Endodermal cell (in vitro differentiated cells): ENCODE measurements around the gene SLC52A3. TPM values are rescaled to one million over a fixed set of nuclear protein-coding genes. Genes with fewer than 3 reads are reported as not detected.
"Not testable (repeated sequence)": the region's sequence is repeated elsewhere in the genome, so short reads cannot be mapped to it uniquely, and the experiment has no call there.

Experiments used
- DNase-seq: peaks from one replicate; pipeline ENCODE4 v3.0.0-alpha.2; 2017
- H3K27ac ChIP-seq: 2 replicates; pipeline ENCODE4 v1.5.1; 2013; ENCODE audit warnings: mild to moderate bottlenecking, low read depth, low read length, moderate library complexity
- H3K27me3 ChIP-seq: 2 replicates; pipeline ENCODE4 v1.6.1; 2013; ENCODE audit warnings: mild to moderate bottlenecking, low read length, moderate library complexity; ENCODE audit not compliant: insufficient read depth, control insufficient read depth, poor library complexity, severe bottlenecking
- H3K36me3 ChIP-seq: 2 replicates; pipeline ENCODE4 v1.7.0; 2013; ENCODE audit warnings: mild to moderate bottlenecking, low read length, moderate library complexity; ENCODE audit not compliant: control insufficient read depth, insufficient read depth
- H3K4me1 ChIP-seq: one replicate; pipeline ENCODE4 v1.7.0; 2013; ENCODE audit warnings: low read length; ENCODE audit not compliant: control insufficient read depth, insufficient read depth
- H3K4me3 ChIP-seq: 2 replicates; pipeline ENCODE4 v1.5.1; 2013; ENCODE audit warnings: mild to moderate bottlenecking, low read length, moderate library complexity
- H3K9ac ChIP-seq: 2 replicates; pipeline ENCODE4 v1.6.1; 2013; ENCODE audit warnings: mild to moderate bottlenecking, low read length, moderate library complexity; ENCODE audit not compliant: poor library complexity, severe bottlenecking; ENCODE audit errors: extremely low read depth
- H3K9me3 ChIP-seq: 2 replicates; pipeline ENCODE4 v1.6.1; 2013; ENCODE audit warnings: mild to moderate bottlenecking, low read length, moderate library complexity; ENCODE audit not compliant: control insufficient read depth
- H3K27ac Mint-ChIP-seq: 2 replicates; pipeline ENCODE4 v1.8.0; 2020; ENCODE audit warnings: mixed read lengths
- H3K27me3 Mint-ChIP-seq: 2 replicates; pipeline ENCODE4 v1.8.0; 2021; ENCODE audit warnings: mild to moderate bottlenecking, mixed read lengths; ENCODE audit not compliant: insufficient read depth
- H3K36me3 Mint-ChIP-seq: 2 replicates; pipeline ENCODE4 v1.8.0; 2020; ENCODE audit warnings: low read depth, mixed read lengths
- H3K4me1 Mint-ChIP-seq: 2 replicates; pipeline ENCODE4 v1.8.0; 2020; ENCODE audit warnings: mixed read lengths
- H3K4me3 Mint-ChIP-seq: 2 replicates; pipeline ENCODE4 v1.8.0; 2020; ENCODE audit warnings: mild to moderate bottlenecking, moderate library complexity, mixed read lengths
- H3K9me3 Mint-ChIP-seq: 2 replicates; pipeline ENCODE4 v1.8.0; 2020; ENCODE audit warnings: mild to moderate bottlenecking, mixed read lengths
- WGBS, 2 experiments: methylation state at CpG; one replicate each; pipeline versions ENCODE4 v1.1.5 to v1.1.7; 2013; ENCODE audit warnings: missing lambda C conversion rate in 2 of 2, mixed read lengths in 1 of 2; ENCODE audit not compliant: insufficient coverage in 1 of 2, insufficient read length in 1 of 2; 5-methylcytosine and 5-hydroxymethylcytosine counted together
- total RNA-seq, 2 donors: library from RNA; stranded (reverse); fragmentation: NEBNext Ultra II Directional in 1 of 2; extraction: Animal tissue kit (Norgen Biotek cat#: 25700) in 1 of 2; gene quantifications; 2 replicates in 1 of 2; 3 replicates in 1 of 2; pipeline ENCODE4 v1.2.1, GENCODE V29; 2021
- TF ChIP-seq, protein P1 (sequence below): fragments of 200-600 bp; sonication (generic); conservative IDR thresholded peaks from 2 replicates; pipeline ENCODE4 v1.5.0; 2021; ENCODE audit warnings: antibody characterized with exemption, mild to moderate bottlenecking

Gene SLC52A3
- total RNA-seq, 2 donors from 2014 or later = 3.1 to 5.7 TPM

DNA sequence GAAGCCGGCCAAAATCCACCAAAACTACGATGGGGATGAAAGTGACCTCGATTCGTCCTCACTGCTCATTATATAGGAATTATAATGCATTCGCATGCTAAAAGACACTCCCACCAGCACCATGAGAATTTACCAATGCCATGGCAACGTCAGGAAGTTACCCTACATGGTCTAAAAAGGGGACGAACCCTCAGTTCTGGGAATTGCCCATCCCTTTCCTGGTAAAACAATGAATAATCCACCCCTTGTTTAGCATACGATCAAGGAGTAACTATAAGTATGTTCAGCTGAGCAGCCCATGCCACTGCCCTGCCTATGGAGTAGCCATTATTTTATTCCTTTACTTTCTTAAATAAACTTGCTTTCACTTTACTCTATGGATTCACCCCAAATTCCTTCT, 45.1 kb upstream of the SLC52A3 start:
- TF ChIP-seq, protein P1, sequence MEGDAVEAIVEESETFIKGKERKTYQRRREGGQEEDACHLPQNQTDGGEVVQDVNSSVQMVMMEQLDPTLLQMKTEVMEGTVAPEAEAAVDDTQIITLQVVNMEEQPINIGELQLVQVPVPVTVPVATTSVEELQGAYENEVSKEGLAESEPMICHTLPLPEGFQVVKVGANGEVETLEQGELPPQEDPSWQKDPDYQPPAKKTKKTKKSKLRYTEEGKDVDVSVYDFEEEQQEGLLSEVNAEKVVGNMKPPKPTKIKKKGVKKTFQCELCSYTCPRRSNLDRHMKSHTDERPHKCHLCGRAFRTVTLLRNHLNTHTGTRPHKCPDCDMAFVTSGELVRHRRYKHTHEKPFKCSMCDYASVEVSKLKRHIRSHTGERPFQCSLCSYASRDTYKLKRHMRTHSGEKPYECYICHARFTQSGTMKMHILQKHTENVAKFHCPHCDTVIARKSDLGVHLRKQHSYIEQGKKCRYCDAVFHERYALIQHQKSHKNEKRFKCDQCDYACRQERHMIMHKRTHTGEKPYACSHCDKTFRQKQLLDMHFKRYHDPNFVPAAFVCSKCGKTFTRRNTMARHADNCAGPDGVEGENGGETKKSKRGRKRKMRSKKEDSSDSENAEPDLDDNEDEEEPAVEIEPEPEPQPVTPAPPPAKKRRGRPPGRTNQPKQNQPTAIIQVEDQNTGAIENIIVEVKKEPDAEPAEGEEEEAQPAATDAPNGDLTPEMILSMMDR = no peak

DNA sequence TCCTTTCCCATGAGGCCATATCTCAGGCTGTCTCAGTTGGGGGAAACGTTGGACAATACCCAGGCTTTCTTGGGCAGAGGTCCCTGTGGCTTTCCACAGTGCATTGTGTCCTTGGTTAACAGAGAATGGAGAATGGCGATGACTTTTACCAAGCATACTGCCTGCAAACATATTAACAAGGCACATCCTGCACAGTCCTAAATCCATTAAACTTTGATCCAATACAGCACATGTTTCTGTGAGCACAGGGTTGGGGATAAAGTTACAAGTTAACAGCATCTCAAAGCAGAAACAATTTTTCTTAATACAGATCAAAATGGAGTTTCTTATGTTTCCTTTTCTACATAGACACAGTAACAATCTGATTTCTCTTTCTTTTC, 44.1 kb upstream of the SLC52A3 start:
- H3K4me3 Mint-ChIP-seq, H3K36me3 Mint-ChIP-seq, H3K36me3 ChIP-seq, DNase-seq, H3K4me1 ChIP-seq, H3K27ac ChIP-seq, H3K27me3 ChIP-seq, H3K4me3 ChIP-seq, H3K27me3 Mint-ChIP-seq, H3K9ac ChIP-seq: not testable (repeated sequence)
- peaks cover 29% of the 10 kb centered on the region for H3K9me3 ChIP-seq
- peaks cover 30% of the 10 kb centered on the region for H3K9me3 Mint-ChIP-seq
- peak overlapping the region; percentile 78 for H3K27ac Mint-ChIP-seq
- WGBS, 2 experiments = 73 to 78% methylated on average over 2 of the region's 2 CpGs
- H3K4me1 Mint-ChIP-seq = peaks cover 13% of the 10 kb centered on the region

More for the DNA sequence above, 45.1 kb upstream of the SLC52A3 start:
- H3K9me3 ChIP-seq = peaks cover 26% of the 10 kb centered on the region
- no peak overlapping the region for H3K27ac ChIP-seq
- no peaks in the 10 kb centered on the region for H3K36me3 Mint-ChIP-seq
- H3K27me3 ChIP-seq = no peaks in the 10 kb centered on the region
- H3K4me1 ChIP-seq = no peaks in the 10 kb centered on the region
- no peak overlapping the region for H3K9ac ChIP-seq
- no peaks in the 10 kb centered on the region for H3K27me3 Mint-ChIP-seq
- peaks cover 13% of the 10 kb centered on the region for H3K4me1 Mint-ChIP-seq
- no peaks in the 10 kb centered on the region for H3K36me3 ChIP-seq
- H3K4me3 Mint-ChIP-seq = no peak overlapping the region
- peaks cover 29% of the 10 kb centered on the region for H3K9me3 Mint-ChIP-seq
- H3K4me3 ChIP-seq = no peak overlapping the region
- 84 to 87% methylated on average over 7 to 8 of the region's 8 CpGs for WGBS, 2 experiments
- no peak overlapping the region for H3K27ac Mint-ChIP-seq
- no peak for DNase-seq

- not testable (repeated sequence) for DNase-seq, H3K4me3 Mint-ChIP-seq, H3K27me3 Mint-ChIP-seq, H3K4me1 ChIP-seq, H3K36me3 Mint-ChIP-seq, H3K27ac ChIP-seq, H3K27me3 ChIP-seq, H3K9ac ChIP-seq, H3K36me3 ChIP-seq
- WGBS, 2 experiments = 83 to 85% methylated on average over 2 to 13 of the region's 13 CpGs
- TF ChIP-seq, protein P1 = peak; percentile 11
- peaks cover 30% of the 10 kb centered on the region for H3K9me3 ChIP-seq
- peaks cover 33% of the 10 kb centered on the region for H3K9me3 Mint-ChIP-seq
- peak overlapping the region; percentile 40 for H3K4me3 ChIP-seq
- H3K4me1 Mint-ChIP-seq = peaks cover 13% of the 10 kb centered on the region
- peak overlapping the region; percentile 78 for H3K27ac Mint-ChIP-seq
These were observed 43.6 kb upstream of the SLC52A3 start for GRCh38 chr20:811776-812434.

DNA sequence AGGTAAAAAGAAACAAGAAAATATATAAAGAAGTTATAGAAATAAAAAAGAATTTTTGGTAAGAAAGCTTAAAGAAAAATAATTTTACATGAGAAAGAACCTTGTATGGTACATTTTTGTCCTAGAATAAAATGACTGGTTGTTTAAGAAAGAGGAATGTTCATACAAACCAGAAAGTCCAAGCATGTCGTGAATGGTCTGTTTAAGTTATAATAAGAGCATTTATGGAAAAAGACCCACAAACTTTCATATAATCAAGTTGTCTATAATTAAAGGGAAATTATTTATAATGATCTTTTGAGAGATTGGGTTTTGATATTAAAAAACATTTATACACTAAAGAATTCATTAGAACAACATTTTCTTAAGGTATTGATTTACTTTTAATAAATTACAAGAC, 37.4 kb upstream of the SLC52A3 start:
- H3K27ac Mint-ChIP-seq = no peak overlapping the region
- H3K4me3 Mint-ChIP-seq = no peak overlapping the region

More for the DNA sequence above, 37.4 kb upstream of the SLC52A3 start:
- Mint-ChIP-seq H3K9me3 (peaks cover 79% of the 10 kb centered on the region), H3K36me3 (no peaks in the 10 kb centered on the region), H3K4me1 (no peaks in the 10 kb centered on the region), H3K27me3 (peaks cover 1% of the 10 kb centered on the region)
- peaks cover 80% of the 10 kb centered on the region for H3K9me3 ChIP-seq
- H3K36me3 ChIP-seq = no peaks in the 10 kb centered on the region
- no peak overlapping the region for H3K4me3 ChIP-seq
- no peak for DNase-seq
- H3K4me1 ChIP-seq = no peaks in the 10 kb centered on the region
- 20% methylated on average over 1 of the region's 1 CpG; no CpG with 5 or more reads in 1 of the 2 experiments for WGBS, 2 experiments
- no peak overlapping the region for H3K27ac ChIP-seq
- H3K9ac ChIP-seq = no peak overlapping the region
- H3K27me3 ChIP-seq = no peaks in the 10 kb centered on the region
- TF ChIP-seq, protein P1 = no peak
